GM12878 (cell line): Measurements from ENCODE around the gene SHISA9. TPM values are rescaled to one million over a fixed set of nuclear protein-coding genes. Genes with fewer than 3 reads are reported as not detected.

Experiments used
- ATAC-seq: fragments of 200-7000 bp; cut with Tn5 transposase; 3 replicates; pipeline ENCODE4 v1.9.1; 2020; ENCODE audit warnings: mild to moderate bottlenecking, moderate library complexity
- BruUV-seq: library from RNA; stranded (reverse); fragments of 400-500 nt; replicated peaks from 2 replicates; lab custom pipeline; 2021; lab: Mats Ljungman, UMichigan
- CTCF ChIA-PET: fragments of 300-600 bp; sonication (Branson Sonifier 250); formaldehyde crosslinking; extraction: SDS; loops from one replicate; lab custom pipeline; 2021; ENCODE audit warnings: inconsistent platforms; lab: Yijun Ruan, JAX
- POLR2A ChIA-PET: fragments of 350-600 bp; formaldehyde crosslinking; extraction: SDS; loops from one replicate; lab custom pipeline; 2021; ENCODE audit warnings: inconsistent platforms; lab: Charles Lee
- RAD21 ChIA-PET: fragments of 300-600 bp; sonication (Branson Sonifier 250); formaldehyde crosslinking; loops from one replicate; lab custom pipeline; 2023; ENCODE audit warnings: antibody characterized with exemption; ENCODE audit not compliant: unreplicated experiment; lab: Charles Lee
- SMC1A ChIA-PET: fragments of 300-600 bp; sonication (Branson Sonifier 250); formaldehyde crosslinking; loops from one replicate; lab custom pipeline; 2023; ENCODE audit not compliant: unreplicated experiment, uncharacterized antibody; lab: Charles Lee
- DNase-seq: peaks from one replicate; pipeline ENCODE4 v3.0.0-alpha.2; 2011; ENCODE audit warnings: low read depth, low spot score
- FAIRE-seq: peaks from 3 replicates; lab custom pipeline; 2011; peaks lifted over from hg19 to GRCh38; lab: Jason Lieb, UNC
- H2AFZ ChIP-seq: 2 replicates; pipeline ENCODE4 v1.6.0; 2011; ENCODE audit warnings: low read depth, low read length, control low read depth; ENCODE audit not compliant: control insufficient read depth
- H3K27ac ChIP-seq: 2 replicates; pipeline ENCODE4 v1.5.1; 2011; ENCODE audit warnings: control low read depth; ENCODE audit not compliant: control insufficient read depth, insufficient read depth
- H3K27me3 ChIP-seq, 2 experiments: replicated peaks in 1 of 2; 2 replicates each; pipeline versions ENCODE4 v1.6.0 to v1.6.1; 2011; ENCODE audit warnings: low read length in 1 of 2; ENCODE audit not compliant: control insufficient read depth in 2 of 2, insufficient read depth in 2 of 2
- H3K36me3 ChIP-seq, 2 experiments: 2 replicates each; pipeline ENCODE4 v1.5.1; 2011; ENCODE audit warnings: low read length in 1 of 2; ENCODE audit not compliant: control insufficient read depth in 2 of 2, insufficient read depth in 2 of 2
- H3K4me1 ChIP-seq: 2 replicates; pipeline ENCODE4 v1.6.1; 2011; ENCODE audit warnings: mild to moderate bottlenecking, low read length, moderate library complexity, mixed read lengths; ENCODE audit not compliant: control insufficient read depth, insufficient read depth
- H3K4me2 ChIP-seq: 2 replicates; pipeline ENCODE4 v1.6.0; 2011; ENCODE audit warnings: control low read depth; ENCODE audit not compliant: control insufficient read depth, insufficient read depth
- H3K4me3 ChIP-seq: fragments of 200-600 bp; sonication (generic); 2 replicates; pipeline ENCODE4 v1.5.1; 2016
- H3K79me2 ChIP-seq: 2 replicates; pipeline ENCODE4 v1.6.0; 2011; ENCODE audit warnings: low read length; ENCODE audit not compliant: control insufficient read depth, insufficient read depth
- H3K9ac ChIP-seq: 2 replicates; pipeline ENCODE4 v1.8.0; 2011; ENCODE audit warnings: low read length, control low read depth, mixed read lengths; ENCODE audit not compliant: control insufficient read depth, insufficient read depth
- H3K9me3 ChIP-seq: replicated peaks from 3 replicates; pipeline ENCODE4 v1.5.1; 2011; ENCODE audit warnings: mild to moderate bottlenecking, low read length; ENCODE audit not compliant: control insufficient read depth, insufficient read depth
- H4K20me1 ChIP-seq: 2 replicates; pipeline ENCODE4 v1.6.0; 2011; ENCODE audit not compliant: control insufficient read depth, insufficient read depth
- BMI1 ChIP-seq: fragments of 450-650 bp; IDR thresholded peaks from 2 replicates; pipeline ENCODE4 v1.6.1; 2016; ENCODE audit warnings: mild to moderate bottlenecking, moderate library complexity, borderline replicate concordance
- CEBPB ChIP-seq, 2 experiments: fragments of 150-350 bp in 1 of 2; IDR thresholded peaks; 2 replicates each; pipeline ENCODE4 v1.6.1; 2012 to 2014; ENCODE audit warnings: low read depth in 2 of 2, low read length in 2 of 2, borderline replicate concordance in 1 of 2, inconsistent platforms in 1 of 2
- CTCF ChIP-seq, 3 experiments: IDR thresholded peaks in 2 of 3; conservative IDR thresholded peaks in 1 of 3; 2 replicates each; pipeline ENCODE4 v1.5.1; 2011; ENCODE audit warnings: low read depth in 3 of 3, low read length in 3 of 3, mild to moderate bottlenecking in 3 of 3, control low read depth in 2 of 3, moderate library complexity in 2 of 3, inconsistent platforms in 1 of 3, mixed read lengths in 1 of 3; ENCODE audit not compliant: control insufficient read depth in 2 of 3, insufficient read depth in 1 of 3; ENCODE audit errors: extremely low read depth in 1 of 3
- FOXK2 ChIP-seq: fragments of 450-650 bp; IDR thresholded peaks from 2 replicates; pipeline ENCODE4 v1.6.1; 2017; ENCODE audit warnings: mild to moderate bottlenecking, moderate library complexity
- IKZF2 ChIP-seq, 2 experiments: fragments of 450-650 bp; IDR thresholded peaks; 2 replicates each; pipeline ENCODE4 v1.6.1; 2017; ENCODE audit warnings: mild to moderate bottlenecking in 2 of 2, moderate library complexity in 2 of 2
- MAX ChIP-seq: IDR thresholded peaks from 2 replicates; pipeline ENCODE4 v1.6.1; 2012; ENCODE audit warnings: low read depth, low read length, improper control_type of control experiment
- NR2C1 ChIP-seq: fragments of 450-650 bp; IDR thresholded peaks from 2 replicates; pipeline ENCODE4 v1.6.1; 2017; ENCODE audit warnings: antibody characterized with exemption, mild to moderate bottlenecking, moderate library complexity
- POLR2AphosphoS2 ChIP-seq: IDR thresholded peaks from 2 replicates; pipeline ENCODE4 v1.6.1; 2011; ENCODE audit warnings: low read depth, mild to moderate bottlenecking, low read length, improper control_type of control experiment, moderate library complexity
- POU2F2 ChIP-seq: IDR thresholded peaks from 3 replicates; pipeline ENCODE4 v1.6.1; 2011; ENCODE audit warnings: low read depth, mild to moderate bottlenecking, low read length, borderline replicate concordance
- SPI1 ChIP-seq: IDR thresholded peaks from 2 replicates; pipeline ENCODE4 v1.6.1; 2011; ENCODE audit warnings: low read depth, mild to moderate bottlenecking, low read length, moderate library complexity, borderline replicate concordance; ENCODE audit not compliant: insufficient read depth
- SREBF2 ChIP-seq: IDR thresholded peaks from 2 replicates; pipeline ENCODE4 v1.6.1; 2012; ENCODE audit warnings: mild to moderate bottlenecking, low read length
- TAF1 ChIP-seq: IDR thresholded peaks from 2 replicates; pipeline ENCODE4 v1.6.1; 2011; ENCODE audit warnings: mild to moderate bottlenecking, low read depth, low read length, borderline replicate concordance
- WRNIP1 ChIP-seq: IDR thresholded peaks from 2 replicates; pipeline ENCODE4 v1.6.1; 2011; ENCODE audit warnings: low read depth, low read length, improper control_type of control experiment, borderline replicate concordance
- ZNF622 ChIP-seq: fragments of 450-650 bp; IDR thresholded peaks from 2 replicates; pipeline ENCODE4 v1.6.1; 2017; ENCODE audit warnings: mild to moderate bottlenecking, inconsistent platforms
- WGBS: methylation state at CpG from one replicate; pipeline ENCODE4 v1.1.6; 2016; ENCODE audit warnings: low lambda C conversion rate; ENCODE audit not compliant: insufficient replicate concordance, insufficient coverage; ENCODE audit errors: missing lambda C conversion rate; 5-methylcytosine and 5-hydroxymethylcytosine counted together
- in situ Hi-C: fragments of 300-500 bp; cut with MboI; formaldehyde crosslinking; loops from 9 replicates; pipeline ENCODE4 v1.14.3; 2018; ENCODE audit warnings: mixed read lengths
- intact Hi-C: fragments of 100-400 bp; cut with micrococcal nuclease; formaldehyde crosslinking; loops from one replicate; pipeline ENCODE4 v1.14.2; 2022; ENCODE audit not compliant: unreplicated experiment
- polyA plus RNA-seq, 11 experiments: library from polyadenylated mRNA; depleted of rRNA in 4 of 11; unstranded in 6 of 11; stranded (reverse) in 5 of 11; fragments of >200 nt; fragmentation: Nextera tagmentation in 4 of 11; fragmentation: Illumina TruSeq in 1 of 11; extraction: Ambion mirVana in 4 of 11; extraction: Trizol in 1 of 11; gene quantifications; 1 replicate in 1 of 11; 2 replicates in 10 of 11; pipeline versions ENCODE4 v1.2.1 to v1.2.3, GENCODE V29; 2011 to 2016; ENCODE audit warnings: inconsistent platforms in 2 of 11, missing spikeins in 2 of 11, low read depth in 1 of 11
- total RNA-seq, 4 experiments: library from RNA; depleted of rRNA in 3 of 4; stranded (reverse); fragments of >200 nt in 3 of 4; fragmentation: Illumina TruSeq in 1 of 4; extraction: Trizol in 1 of 4; gene quantifications; 2 replicates each; pipeline versions ENCODE4 v1.2.1 to v1.2.3, GENCODE V29; 2013 to 2021
- TF ChIP-seq, protein P1 (sequence below): IDR thresholded peaks from 2 replicates; pipeline ENCODE4 v1.6.1; 2011; ENCODE audit warnings: low read depth, mild to moderate bottlenecking, low read length, moderate library complexity, borderline replicate concordance; ENCODE audit errors: extremely low read depth
- TF ChIP-seq, protein P2 (sequence below): fragments of 150-350 bp; IDR thresholded peaks from 2 replicates; pipeline ENCODE4 v1.6.1; 2014; ENCODE audit warnings: mild to moderate bottlenecking, low read depth, low read length

The SHISA9 gene
- total and polyA plus RNA-seq, 10 of the 15 experiments (the other 5 are each of a cell fraction or from before 2014, with no cell fraction given) = 0.03 to 25.5 (median 0.07) TPM

- no peak for TF ChIP-seq POU2F2
- no peak for TF ChIP-seq POLR2AphosphoS2
- TF ChIP-seq, all 136 proteins: peak for 0
These were observed 19.7 kb upstream of the SHISA9 start (continued) for GRCh38 chr16:12881740-12882139.

GRCh38 chr16:12885742-12886141 lies 15.7 kb upstream of the SHISA9 start:
- ATAC-seq (no peak), FAIRE-seq (no peak)
- no peak overlapping the region for H3K4me3 ChIP-seq
- no peak overlapping the region for H2AFZ ChIP-seq
- intact Hi-C loops (no loop called here), in situ Hi-C loops (no loop called here)
- BruUV-seq = no TSS peak
- H3K4me1 ChIP-seq = no peaks in the 10 kb centered on the region
- ChIA-PET CTCF (interaction anchor here (1.6 kb wide), 1 partner anchor 10 kb away, joined by 9 read pairs; no protein-coding TSS in a partner anchor), SMC1A (interaction anchor here (0.6 to 1.3 kb wide), 4 partner anchors 10 to 430 kb away, joined by 3 to 5 read pairs (median 3); no protein-coding TSS in a partner anchor)
- no peaks in the 10 kb centered on the region for H3K9me3 ChIP-seq
- H3K9ac ChIP-seq = no peak overlapping the region
- no peaks in the 10 kb centered on the region for H3K36me3 ChIP-seq
- H3K27me3 ChIP-seq = no peaks in the 10 kb centered on the region
- TF ChIP-seq, protein P1, sequence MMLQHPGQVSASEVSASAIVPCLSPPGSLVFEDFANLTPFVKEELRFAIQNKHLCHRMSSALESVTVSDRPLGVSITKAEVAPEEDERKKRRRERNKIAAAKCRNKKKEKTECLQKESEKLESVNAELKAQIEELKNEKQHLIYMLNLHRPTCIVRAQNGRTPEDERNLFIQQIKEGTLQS = no peak
- no peak for TF ChIP-seq CTCF (IDR thresholded peaks at IDR 0.05 in 2 of 3, conservative IDR thresholded peaks at IDR 0.05 in 1 of 3; ENCODE audit: control insufficient read depth in 2 of 3, extremely low read depth in 1 of 3, insufficient read depth in 1 of 3, low read depth in 3 of 3, low read length in 3 of 3)
- TF ChIP-seq IKZF2 (IDR thresholded peaks at IDR 0.05) = no peak
- TF ChIP-seq CEBPB (IDR thresholded peaks at IDR 0.05; ENCODE audit: borderline replicate concordance in 1 of 2, low read depth in 2 of 2, low read length in 2 of 2) = no peak
- no peak for TF ChIP-seq ZNF622
- TF ChIP-seq SREBF2 = no peak
- TF ChIP-seq, protein P2, sequence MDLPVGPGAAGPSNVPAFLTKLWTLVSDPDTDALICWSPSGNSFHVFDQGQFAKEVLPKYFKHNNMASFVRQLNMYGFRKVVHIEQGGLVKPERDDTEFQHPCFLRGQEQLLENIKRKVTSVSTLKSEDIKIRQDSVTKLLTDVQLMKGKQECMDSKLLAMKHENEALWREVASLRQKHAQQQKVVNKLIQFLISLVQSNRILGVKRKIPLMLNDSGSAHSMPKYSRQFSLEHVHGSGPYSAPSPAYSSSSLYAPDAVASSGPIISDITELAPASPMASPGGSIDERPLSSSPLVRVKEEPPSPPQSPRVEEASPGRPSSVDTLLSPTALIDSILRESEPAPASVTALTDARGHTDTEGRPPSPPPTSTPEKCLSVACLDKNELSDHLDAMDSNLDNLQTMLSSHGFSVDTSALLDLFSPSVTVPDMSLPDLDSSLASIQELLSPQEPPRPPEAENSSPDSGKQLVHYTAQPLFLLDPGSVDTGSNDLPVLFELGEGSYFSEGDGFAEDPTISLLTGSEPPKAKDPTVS = no peak
- TF ChIP-seq WRNIP1 = no peak
- no peak for TF ChIP-seq BMI1
- TF ChIP-seq NR2C1 = no peak
- no peak for TF ChIP-seq MAX
- TF ChIP-seq FOXK2 = no peak
- no peak for TF ChIP-seq SPI1
- TF ChIP-seq TAF1 = no peak
- TF ChIP-seq, all 136 proteins: peak for 0
- H3K4me2 ChIP-seq = no peak overlapping the region
- ChIA-PET RAD21 (interaction anchor here (1.2 to 1.4 kb wide), 2 partner anchors 10 to 312 kb away, joined by 4 to 7 read pairs; no protein-coding TSS in a partner anchor), POLR2A (no interaction called here)
- no peaks in the 10 kb centered on the region for H3K79me2 ChIP-seq
- 20% methylated on average over 5 of the region's 5 CpGs for WGBS
- no peaks in the 10 kb centered on the region for H4K20me1 ChIP-seq
- H3K27ac ChIP-seq = no peak overlapping the region
- no peak for DNase-seq
